ENCODE measurements around the gene FGD5. TPM values are rescaled to one million over a fixed set of nuclear protein-coding genes. Genes with fewer than 3 reads are reported as not detected.

The FGD5 gene
- total and polyA plus RNA-seq, 2 experiments from 2014 or later: 7.4 to 12.2 TPM

GRCh38 chr3:14812196-14812790, 6.5 kb upstream of the FGD5 start (continued):
- TF ChIP-seq ZNF462 (CRISPR knock-in tag; IDR thresholded peaks at IDR 0.05) (no peak), EZH2phosphoT487 (IDR thresholded peaks at IDR 0.05; ENCODE audit: unreplicated experiment) (no peak), JUNB (IDR thresholded peaks at IDR 0.05; ENCODE audit: unreplicated experiment) (no peak), ZNF114 (CRISPR knock-in tag; IDR thresholded peaks at IDR 0.05) (no peak), NANOG (IDR thresholded peaks at IDR 0.05; ENCODE audit: borderline replicate concordance) (no peak), CTCF (conservative IDR thresholded peaks at IDR 0.05; ENCODE audit: low read depth in 2 of 2) (no peak), ETS1 (IDR thresholded peaks at IDR 0.05) (no peak), CREB1 (CRISPR knock-in tag; IDR thresholded peaks at IDR 0.05; ENCODE audit: low read depth) (no peak)
